ENCODE measurements around the gene USP31. TPM values are rescaled to one million over a fixed set of nuclear protein-coding genes. Genes with fewer than 3 reads are reported as not detected.

USP31 gene, protein sequence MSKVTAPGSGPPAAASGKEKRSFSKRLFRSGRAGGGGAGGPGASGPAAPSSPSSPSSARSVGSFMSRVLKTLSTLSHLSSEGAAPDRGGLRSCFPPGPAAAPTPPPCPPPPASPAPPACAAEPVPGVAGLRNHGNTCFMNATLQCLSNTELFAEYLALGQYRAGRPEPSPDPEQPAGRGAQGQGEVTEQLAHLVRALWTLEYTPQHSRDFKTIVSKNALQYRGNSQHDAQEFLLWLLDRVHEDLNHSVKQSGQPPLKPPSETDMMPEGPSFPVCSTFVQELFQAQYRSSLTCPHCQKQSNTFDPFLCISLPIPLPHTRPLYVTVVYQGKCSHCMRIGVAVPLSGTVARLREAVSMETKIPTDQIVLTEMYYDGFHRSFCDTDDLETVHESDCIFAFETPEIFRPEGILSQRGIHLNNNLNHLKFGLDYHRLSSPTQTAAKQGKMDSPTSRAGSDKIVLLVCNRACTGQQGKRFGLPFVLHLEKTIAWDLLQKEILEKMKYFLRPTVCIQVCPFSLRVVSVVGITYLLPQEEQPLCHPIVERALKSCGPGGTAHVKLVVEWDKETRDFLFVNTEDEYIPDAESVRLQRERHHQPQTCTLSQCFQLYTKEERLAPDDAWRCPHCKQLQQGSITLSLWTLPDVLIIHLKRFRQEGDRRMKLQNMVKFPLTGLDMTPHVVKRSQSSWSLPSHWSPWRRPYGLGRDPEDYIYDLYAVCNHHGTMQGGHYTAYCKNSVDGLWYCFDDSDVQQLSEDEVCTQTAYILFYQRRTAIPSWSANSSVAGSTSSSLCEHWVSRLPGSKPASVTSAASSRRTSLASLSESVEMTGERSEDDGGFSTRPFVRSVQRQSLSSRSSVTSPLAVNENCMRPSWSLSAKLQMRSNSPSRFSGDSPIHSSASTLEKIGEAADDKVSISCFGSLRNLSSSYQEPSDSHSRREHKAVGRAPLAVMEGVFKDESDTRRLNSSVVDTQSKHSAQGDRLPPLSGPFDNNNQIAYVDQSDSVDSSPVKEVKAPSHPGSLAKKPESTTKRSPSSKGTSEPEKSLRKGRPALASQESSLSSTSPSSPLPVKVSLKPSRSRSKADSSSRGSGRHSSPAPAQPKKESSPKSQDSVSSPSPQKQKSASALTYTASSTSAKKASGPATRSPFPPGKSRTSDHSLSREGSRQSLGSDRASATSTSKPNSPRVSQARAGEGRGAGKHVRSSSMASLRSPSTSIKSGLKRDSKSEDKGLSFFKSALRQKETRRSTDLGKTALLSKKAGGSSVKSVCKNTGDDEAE (N-terminal part only)
- 10.6 and 11.5 TPM in 2 replicates for total RNA-seq (2014; rRNA removed; shearing (Covaris generic))

- peak within 1 kb of the TSS; percentile 24; the same call in 1 of the 2 replicates for H3K27ac ChIP-seq
These were observed at the start of gene USP31 for GRCh38 chr16:23149267-23149992. Gene USP31, minus strand, starts transcription at chr16:23149452. Its CDS starts 182 bp downstream, at chr16:23149270.

DNA sequence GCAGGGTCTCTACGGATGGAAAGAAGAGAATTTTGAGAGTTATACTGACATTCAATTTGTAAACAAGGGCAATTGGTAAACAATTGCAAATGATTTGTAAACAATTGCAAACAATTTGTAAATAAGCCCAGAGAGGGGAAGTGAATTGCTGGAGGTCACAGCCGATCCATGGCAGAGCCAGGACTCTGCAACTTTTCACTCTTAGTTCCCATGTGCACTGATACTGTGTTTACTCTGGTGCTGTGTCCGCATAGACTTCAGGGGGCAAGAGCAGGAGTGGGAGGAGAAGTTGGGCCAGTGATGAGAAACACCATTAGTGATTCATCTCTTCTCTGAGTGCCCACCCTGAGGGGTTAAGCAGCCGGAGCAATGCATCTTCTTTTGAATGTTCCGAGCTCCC is 47.3 kb upstream of the USP31 start:
- H3K27me3 ChIP-seq = no peaks in the 10 kb centered on the region
- H3K4me3 ChIP-seq = no peak overlapping the region
- no peaks in the 10 kb centered on the region for H3K36me3 ChIP-seq
- no peak overlapping the region for H3K27ac ChIP-seq
- no peaks in the 10 kb centered on the region for H3K4me1 ChIP-seq
- no peaks in the 10 kb centered on the region for H3K9me3 ChIP-seq (replicated peaks)
- no peak for DNase-seq

More at GRCh38 chr16:23149267-23149992, at the start of gene USP31:
- no peaks in the 10 kb centered on the region for H3K9me3 ChIP-seq (replicated peaks)
- peak within 1 kb of the TSS; percentile 92 for H3K4me3 ChIP-seq
- H3K36me3 ChIP-seq = no peaks in the 10 kb centered on the region
- peak; percentile 93 to 95 for DNase-seq
- H3K27me3 ChIP-seq = no peaks in the 10 kb centered on the region
- 0 out of 2 replicates have a peak, but pooled peaks cover 4% of the 10 kb centered on the region for H3K4me1 ChIP-seq

DNA sequence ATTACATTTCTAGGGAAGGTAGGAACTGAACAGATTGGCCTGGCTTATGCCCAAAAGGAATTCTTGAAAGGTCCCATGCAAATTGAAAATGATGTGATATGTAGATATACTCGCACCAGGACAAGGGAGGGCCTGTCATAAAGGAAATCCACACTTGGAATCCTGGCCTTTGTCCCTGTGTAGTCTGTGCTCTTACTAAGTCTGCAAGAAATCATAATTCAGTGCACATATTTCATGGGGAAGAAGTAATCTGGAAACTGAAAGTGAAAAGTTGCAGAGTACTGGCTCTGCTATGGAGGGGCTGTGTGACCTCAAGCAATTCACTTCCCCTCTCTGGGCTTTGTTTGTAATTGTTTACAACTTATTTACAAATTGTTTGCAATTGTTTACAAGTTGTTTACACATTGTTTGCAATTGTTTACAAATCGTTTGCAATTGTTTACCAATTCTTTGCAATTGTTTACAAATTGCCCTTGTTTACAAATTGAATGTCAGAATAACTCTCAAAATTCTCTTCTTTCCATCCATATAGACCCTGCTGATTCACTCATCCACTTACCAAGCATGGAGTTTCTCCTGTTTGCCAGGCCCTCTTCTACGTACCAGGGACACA is 46.2 kb upstream of the USP31 start:
- H3K4me3 ChIP-seq = no peak overlapping the region
- H3K27me3 ChIP-seq = no peaks in the 10 kb centered on the region
- no peaks in the 10 kb centered on the region for H3K36me3 ChIP-seq
- no peaks in the 10 kb centered on the region for H3K4me1 ChIP-seq
- DNase-seq = no peak
- H3K9me3 ChIP-seq (replicated peaks) = no peaks in the 10 kb centered on the region
- H3K27ac ChIP-seq = no peak overlapping the region

DNA sequence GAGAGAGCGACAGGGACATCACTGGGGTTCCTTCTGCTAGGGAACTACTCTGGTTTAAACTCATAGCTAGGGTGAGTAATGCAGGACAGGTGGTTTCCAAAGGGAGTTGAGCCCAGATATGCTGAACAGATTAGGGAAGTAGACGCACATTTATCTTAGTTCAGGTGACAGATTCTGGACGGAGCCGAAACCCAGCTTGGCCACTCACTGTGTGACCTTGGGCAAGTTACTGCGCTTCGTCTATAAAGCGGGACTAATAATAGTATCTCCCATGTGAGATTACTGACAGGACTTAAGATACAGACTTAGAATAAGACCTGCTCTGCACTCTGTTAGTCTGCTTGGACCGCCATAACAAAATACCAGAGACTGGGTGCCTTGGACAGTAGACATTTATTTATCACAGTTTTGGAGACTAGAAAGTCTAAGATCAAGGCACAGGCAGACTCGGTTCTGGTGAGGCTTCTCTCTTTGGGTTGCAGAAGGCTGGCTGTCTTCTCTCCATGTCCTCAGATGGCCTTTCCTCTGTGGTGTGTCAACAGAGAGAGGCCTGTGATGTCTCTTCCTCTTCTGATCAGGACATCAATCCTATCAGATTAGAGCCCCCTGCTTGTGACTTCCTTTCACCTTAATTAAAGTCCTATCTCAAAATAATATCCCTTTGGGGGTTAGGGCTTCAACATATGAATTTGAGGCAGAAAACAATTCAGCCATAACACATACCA is 45.4 kb upstream of the USP31 start:
- H3K27me3 ChIP-seq = no peaks in the 10 kb centered on the region
- no peak for DNase-seq
- H3K27ac ChIP-seq = no peak overlapping the region

GRCh38 chr16:23188911-23189310 is 39.7 kb upstream of the USP31 start:
- Histone ChIP-seq H3K27me3 (no peaks in the 10 kb centered on the region), H3K4me3 (no peak overlapping the region), H3K27ac (no peak overlapping the region), H3K36me3 (no peaks in the 10 kb centered on the region), H3K4me1 (no peaks in the 10 kb centered on the region), H3K9me3 (replicated peaks) (no peaks in the 10 kb centered on the region)
- no peak for DNase-seq

More for the DNA sequence above, 45.4 kb upstream of the USP31 start:
- Histone ChIP-seq H3K4me3 (no peak overlapping the region), H3K9me3 (replicated peaks) (no peaks in the 10 kb centered on the region), H3K36me3 (no peaks in the 10 kb centered on the region), H3K4me1 (no peaks in the 10 kb centered on the region)

DNA sequence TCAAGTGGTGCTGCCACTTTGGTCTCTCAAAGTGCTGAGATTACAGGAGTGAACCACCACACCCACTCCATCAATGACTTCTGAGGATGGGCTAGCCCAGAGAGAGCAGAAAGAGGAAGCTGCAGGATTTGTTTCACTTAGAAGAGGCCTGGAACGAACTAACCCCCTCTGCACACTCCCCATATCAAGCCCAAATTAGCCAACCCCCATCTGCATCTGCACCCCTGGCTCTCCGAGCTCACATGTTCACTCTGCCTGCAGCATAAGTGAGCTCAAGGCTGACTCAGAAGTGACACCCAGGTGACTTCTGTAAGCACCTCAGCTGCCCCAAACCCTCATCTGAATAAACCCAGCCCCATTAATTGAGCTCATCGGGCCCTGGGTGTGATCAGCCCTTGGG is 38.1 kb upstream of the USP31 start:
- Histone ChIP-seq H3K36me3 (no peaks in the 10 kb centered on the region), H3K4me1 (no peaks in the 10 kb centered on the region), H3K4me3 (no peak overlapping the region), H3K9me3 (replicated peaks) (no peaks in the 10 kb centered on the region), H3K27ac (no peak overlapping the region), H3K27me3 (no peaks in the 10 kb centered on the region)
- DNase-seq = no peak

DNA sequence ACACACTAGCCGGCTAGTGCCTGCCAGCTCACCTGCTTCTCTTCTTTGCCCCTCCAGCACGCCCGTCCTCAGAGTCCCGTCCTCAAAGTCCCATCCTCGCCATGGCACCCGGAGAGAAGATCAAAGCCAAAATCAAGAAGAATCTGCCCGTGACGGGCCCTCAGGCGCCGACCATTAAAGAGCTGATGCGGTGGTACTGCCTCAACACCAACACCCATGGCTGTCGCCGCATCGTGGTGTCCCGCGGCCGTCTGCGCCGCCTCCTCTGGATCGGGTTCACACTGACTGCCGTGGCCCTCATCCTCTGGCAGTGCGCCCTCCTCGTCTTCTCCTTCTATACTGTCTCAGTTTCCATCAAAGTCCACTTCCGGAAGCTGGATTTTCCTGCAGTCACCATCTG is 36.9 kb upstream of the USP31 start:
- H3K9me3 ChIP-seq (replicated peaks) = no peaks in the 10 kb centered on the region
- no peak overlapping the region for H3K27ac ChIP-seq
- H3K36me3 ChIP-seq = no peaks in the 10 kb centered on the region
- H3K4me3 ChIP-seq = no peak overlapping the region
- no peaks in the 10 kb centered on the region for H3K4me1 ChIP-seq
- H3K27me3 ChIP-seq = no peaks in the 10 kb centered on the region
- DNase-seq = no peak

GRCh38 chr16:23185656-23186055 is 36.4 kb upstream of the USP31 start:
- DNase-seq = no peak
- Histone ChIP-seq H3K27me3 (no peaks in the 10 kb centered on the region), H3K27ac (no peak overlapping the region), H3K9me3 (replicated peaks) (no peaks in the 10 kb centered on the region), H3K4me1 (no peaks in the 10 kb centered on the region), H3K4me3 (no peak overlapping the region), H3K36me3 (no peaks in the 10 kb centered on the region)

- no peaks in the 10 kb centered on the region for H3K4me1 ChIP-seq
- H3K27ac ChIP-seq = no peak overlapping the region
- no peaks in the 10 kb centered on the region for H3K36me3 ChIP-seq
- no peaks in the 10 kb centered on the region for H3K9me3 ChIP-seq (replicated peaks)
- no peak overlapping the region for H3K4me3 ChIP-seq
- DNase-seq = no peak
- no peaks in the 10 kb centered on the region for H3K27me3 ChIP-seq
These were observed 34.3 kb upstream of the USP31 start for GRCh38 chr16:23183543-23183862.

DNA sequence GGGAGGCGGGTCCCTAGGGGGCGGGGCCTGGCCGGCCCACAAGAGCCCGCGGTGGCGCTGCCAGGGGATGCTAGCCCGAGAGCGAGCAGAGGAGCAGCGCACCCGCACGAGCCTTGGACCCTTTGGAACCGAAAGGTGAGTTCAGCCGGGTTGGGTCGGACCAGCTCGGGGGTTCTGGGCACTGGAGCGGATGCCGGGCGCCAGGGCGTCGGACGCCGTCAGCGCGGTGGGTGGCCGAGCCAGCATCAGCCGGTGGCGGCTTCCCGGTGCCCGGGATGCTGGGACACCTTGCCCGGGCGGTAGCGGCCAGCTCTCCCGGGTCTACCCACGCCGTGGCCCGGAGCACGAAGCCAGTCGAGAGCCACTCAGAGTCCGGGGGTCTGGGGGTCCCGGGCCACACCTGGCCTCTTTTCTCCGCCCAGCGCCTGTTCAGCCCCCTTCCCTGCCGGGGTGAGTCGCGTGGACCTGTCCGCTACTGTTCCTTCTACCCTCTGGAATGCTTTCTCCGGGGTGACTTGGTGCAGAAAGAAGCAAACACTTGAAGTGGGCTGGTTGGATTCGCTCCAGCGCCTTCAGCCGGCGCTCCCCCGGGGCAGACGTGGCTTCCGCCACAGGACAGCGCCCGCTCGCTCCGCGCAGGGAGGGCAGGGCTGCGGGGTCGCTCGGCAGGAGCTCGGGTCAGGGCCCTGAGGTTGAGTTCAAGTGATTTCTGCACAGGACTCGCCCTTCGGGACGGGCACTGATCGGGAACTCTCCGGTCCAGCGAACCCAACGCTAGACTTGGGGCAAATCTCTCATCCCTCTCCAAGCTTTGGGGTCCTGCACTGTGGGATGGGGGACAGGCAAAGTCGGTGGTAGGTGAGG is 33.7 kb upstream of the USP31 start, which contains the start of gene SCNN1G:
TSS of gene SCNN1G (plus strand) at position 67 of the 864 bp plus-strand sequence. CDS start 3,527 bp downstream, outside the sequence.
- H3K27me3 ChIP-seq = no peaks in the 10 kb centered on the region

DNA sequence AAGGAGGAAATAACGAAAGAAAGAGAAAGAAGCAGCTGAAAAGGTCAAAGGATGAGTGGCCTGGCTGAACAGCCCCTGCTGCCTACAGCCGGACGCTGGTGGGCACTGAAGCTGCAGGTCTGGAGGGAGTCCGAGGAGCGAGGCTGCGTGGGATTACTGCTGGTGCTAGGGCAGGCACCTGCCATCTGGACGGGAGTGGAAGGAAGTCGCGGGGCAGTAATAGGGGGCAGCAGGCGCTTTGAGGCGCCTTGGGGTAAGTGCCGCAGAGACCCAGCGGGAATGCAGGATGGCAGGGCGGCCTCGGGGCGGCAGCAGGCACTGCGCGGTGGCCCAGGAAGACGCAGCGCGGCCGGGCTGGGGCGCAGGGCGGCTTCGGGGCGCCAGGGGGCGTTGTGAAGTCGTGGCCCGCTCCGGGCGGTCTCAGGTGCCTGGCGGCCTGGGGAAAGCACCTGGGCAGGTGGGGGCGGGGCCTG is 33.0 kb upstream of the USP31 start:
- no peaks in the 10 kb centered on the region for H3K4me1 ChIP-seq
- no peaks in the 10 kb centered on the region for H3K9me3 ChIP-seq (replicated peaks)
- no peaks in the 10 kb centered on the region for H3K27me3 ChIP-seq
- H3K4me3 ChIP-seq = no peak overlapping the region
- H3K36me3 ChIP-seq = no peaks in the 10 kb centered on the region
- H3K27ac ChIP-seq = no peak overlapping the region
- DNase-seq = no peak

More for the DNA sequence above, 33.7 kb upstream of the USP31 start, which contains the start of gene SCNN1G:
- H3K4me3 ChIP-seq = no peak within 1 kb of the TSS
- no peaks in the 10 kb centered on the region for H3K36me3 ChIP-seq
- H3K27ac ChIP-seq = no peak within 1 kb of the TSS
- DNase-seq = no peak
- H3K4me1 ChIP-seq = no peaks in the 10 kb centered on the region
- H3K9me3 ChIP-seq (replicated peaks) = no peaks in the 10 kb centered on the region

DNA sequence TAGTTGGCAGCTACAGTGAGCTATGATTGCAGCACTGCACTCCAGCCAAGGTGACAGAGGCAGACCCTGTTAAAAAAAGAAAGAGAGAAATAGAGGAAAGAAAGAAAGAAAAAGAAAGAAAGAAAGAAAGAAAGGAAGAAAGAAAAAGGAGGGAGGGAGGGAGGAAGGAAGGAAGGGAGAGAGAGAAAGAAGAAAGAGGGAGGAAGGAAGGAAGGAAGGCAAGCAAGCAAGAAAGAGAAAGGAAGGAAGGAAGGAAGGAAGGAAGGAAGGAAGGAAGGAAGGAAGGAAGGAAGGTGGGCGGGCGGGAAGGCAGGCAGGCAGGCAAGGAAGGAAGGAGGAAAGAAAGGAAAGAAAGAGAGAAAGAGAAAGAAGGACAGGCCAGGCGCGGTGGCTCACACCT is 32.3 kb upstream of the USP31 start:
- no peaks in the 10 kb centered on the region for H3K36me3 ChIP-seq
- H3K4me1 ChIP-seq = no peaks in the 10 kb centered on the region
- no peak for DNase-seq
- no peaks in the 10 kb centered on the region for H3K27me3 ChIP-seq
- H3K4me3 ChIP-seq = no peak overlapping the region
- no peaks in the 10 kb centered on the region for H3K9me3 ChIP-seq (replicated peaks)
- no peak overlapping the region for H3K27ac ChIP-seq
